ENCODE measurements around the gene SCAF11.

- no peak for TF ChIP-seq POLR2A (IDR thresholded peaks at IDR 0.05)
- TF ChIP-seq, protein P1, sequence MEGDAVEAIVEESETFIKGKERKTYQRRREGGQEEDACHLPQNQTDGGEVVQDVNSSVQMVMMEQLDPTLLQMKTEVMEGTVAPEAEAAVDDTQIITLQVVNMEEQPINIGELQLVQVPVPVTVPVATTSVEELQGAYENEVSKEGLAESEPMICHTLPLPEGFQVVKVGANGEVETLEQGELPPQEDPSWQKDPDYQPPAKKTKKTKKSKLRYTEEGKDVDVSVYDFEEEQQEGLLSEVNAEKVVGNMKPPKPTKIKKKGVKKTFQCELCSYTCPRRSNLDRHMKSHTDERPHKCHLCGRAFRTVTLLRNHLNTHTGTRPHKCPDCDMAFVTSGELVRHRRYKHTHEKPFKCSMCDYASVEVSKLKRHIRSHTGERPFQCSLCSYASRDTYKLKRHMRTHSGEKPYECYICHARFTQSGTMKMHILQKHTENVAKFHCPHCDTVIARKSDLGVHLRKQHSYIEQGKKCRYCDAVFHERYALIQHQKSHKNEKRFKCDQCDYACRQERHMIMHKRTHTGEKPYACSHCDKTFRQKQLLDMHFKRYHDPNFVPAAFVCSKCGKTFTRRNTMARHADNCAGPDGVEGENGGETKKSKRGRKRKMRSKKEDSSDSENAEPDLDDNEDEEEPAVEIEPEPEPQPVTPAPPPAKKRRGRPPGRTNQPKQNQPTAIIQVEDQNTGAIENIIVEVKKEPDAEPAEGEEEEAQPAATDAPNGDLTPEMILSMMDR (IDR thresholded peaks at IDR 0.05): no peak
These were observed 117.9 kb downstream of the SCAF11 start for GRCh38 chr12:45872446-45872845.

Data from heart left ventricle (tissue), 13 donors.